ENCODE data around the gene SND1. TPM values are rescaled to one million over a fixed set of nuclear protein-coding genes. Genes with fewer than 3 reads are reported as not detected.

Gene SND1
- total and polyA plus RNA-seq, 4 donors, result 59.4 to 214 (median 84.1) TPM

- no peak for DNase-seq (ENCODE audit: low spot score)
- peaks cover 3 to 20% (median 10%) of the 10 kb centered on the region in 4 donors for H3K36me3 ChIP-seq (ENCODE audit: control insufficient read depth in 4 of 4, insufficient read depth in 3 of 4, low read depth in 1 of 4, low read length in 3 of 4)
- 85% methylated on average over 4 of the region's 4 CpGs for WGBS
Measured at GRCh38 chr7:127683776-127684681, 32.0 kb downstream of the SND1 start.

GRCh38 chr7:127689194-127689772, 37.3 kb downstream of the SND1 start:
- peaks cover 0 to under 1% (median 0%) of the 10 kb centered on the region in 4 donors for H3K4me1 ChIP-seq (ENCODE audit: control insufficient read depth in 4 of 4, insufficient read depth in 4 of 4, low read length in 3 of 4)
- no peaks in the 10 kb centered on the region for H3K27me3 ChIP-seq (ENCODE audit: control insufficient read depth in 4 of 4, insufficient read depth in 4 of 4, low read length in 3 of 4)
- H3K4me3 ChIP-seq (ENCODE audit: low read depth in 1 of 3, low read length in 3 of 3), result no peak overlapping the region
- H3K36me3 ChIP-seq (ENCODE audit: control insufficient read depth in 4 of 4, insufficient read depth in 3 of 4, low read depth in 1 of 4, low read length in 3 of 4), result peaks cover 3 to 37% (median 24%) of the 10 kb centered on the region in 4 donors
- no peak for DNase-seq (ENCODE audit: low spot score)
- H3K9me3 ChIP-seq (ENCODE audit: control insufficient read depth in 4 of 4, low read length in 3 of 4), result no peaks in the 10 kb centered on the region
- no peak overlapping the region for H3K9ac ChIP-seq (ENCODE audit: low read depth in 1 of 2, low read length in 2 of 2)
- 90% methylated on average over 1 of the region's 1 CpG for WGBS
- no peak overlapping the region for H3K27ac ChIP-seq (ENCODE audit: low read depth in 1 of 2, low read length in 2 of 2)
- TF ChIP-seq, protein P1, sequence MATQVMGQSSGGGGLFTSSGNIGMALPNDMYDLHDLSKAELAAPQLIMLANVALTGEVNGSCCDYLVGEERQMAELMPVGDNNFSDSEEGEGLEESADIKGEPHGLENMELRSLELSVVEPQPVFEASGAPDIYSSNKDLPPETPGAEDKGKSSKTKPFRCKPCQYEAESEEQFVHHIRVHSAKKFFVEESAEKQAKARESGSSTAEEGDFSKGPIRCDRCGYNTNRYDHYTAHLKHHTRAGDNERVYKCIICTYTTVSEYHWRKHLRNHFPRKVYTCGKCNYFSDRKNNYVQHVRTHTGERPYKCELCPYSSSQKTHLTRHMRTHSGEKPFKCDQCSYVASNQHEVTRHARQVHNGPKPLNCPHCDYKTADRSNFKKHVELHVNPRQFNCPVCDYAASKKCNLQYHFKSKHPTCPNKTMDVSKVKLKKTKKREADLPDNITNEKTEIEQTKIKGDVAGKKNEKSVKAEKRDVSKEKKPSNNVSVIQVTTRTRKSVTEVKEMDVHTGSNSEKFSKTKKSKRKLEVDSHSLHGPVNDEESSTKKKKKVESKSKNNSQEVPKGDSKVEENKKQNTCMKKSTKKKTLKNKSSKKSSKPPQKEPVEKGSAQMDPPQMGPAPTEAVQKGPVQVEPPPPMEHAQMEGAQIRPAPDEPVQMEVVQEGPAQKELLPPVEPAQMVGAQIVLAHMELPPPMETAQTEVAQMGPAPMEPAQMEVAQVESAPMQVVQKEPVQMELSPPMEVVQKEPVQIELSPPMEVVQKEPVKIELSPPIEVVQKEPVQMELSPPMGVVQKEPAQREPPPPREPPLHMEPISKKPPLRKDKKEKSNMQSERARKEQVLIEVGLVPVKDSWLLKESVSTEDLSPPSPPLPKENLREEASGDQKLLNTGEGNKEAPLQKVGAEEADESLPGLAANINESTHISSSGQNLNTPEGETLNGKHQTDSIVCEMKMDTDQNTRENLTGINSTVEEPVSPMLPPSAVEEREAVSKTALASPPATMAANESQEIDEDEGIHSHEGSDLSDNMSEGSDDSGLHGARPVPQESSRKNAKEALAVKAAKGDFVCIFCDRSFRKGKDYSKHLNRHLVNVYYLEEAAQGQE (IDR thresholded peaks at IDR 0.05), result no peak
- no peak for TF ChIP-seq HNF4G (IDR thresholded peaks at IDR 0.05)
- TF ChIP-seq TAF1 (conservative IDR thresholded peaks at IDR 0.05), result no peak
- no peak for TF ChIP-seq ATF3 (IDR thresholded peaks at IDR 0.05)
- TF ChIP-seq FOXA2 (IDR thresholded peaks at IDR 0.05), result no peak
- TF ChIP-seq FOXA1 (IDR thresholded peaks at IDR 0.05), result no peak
- no peak for TF ChIP-seq GABPA (IDR thresholded peaks at IDR 0.05 in 1 of 2, conservative IDR thresholded peaks at IDR 0.05 in 1 of 2)
- TF ChIP-seq, protein P2, sequence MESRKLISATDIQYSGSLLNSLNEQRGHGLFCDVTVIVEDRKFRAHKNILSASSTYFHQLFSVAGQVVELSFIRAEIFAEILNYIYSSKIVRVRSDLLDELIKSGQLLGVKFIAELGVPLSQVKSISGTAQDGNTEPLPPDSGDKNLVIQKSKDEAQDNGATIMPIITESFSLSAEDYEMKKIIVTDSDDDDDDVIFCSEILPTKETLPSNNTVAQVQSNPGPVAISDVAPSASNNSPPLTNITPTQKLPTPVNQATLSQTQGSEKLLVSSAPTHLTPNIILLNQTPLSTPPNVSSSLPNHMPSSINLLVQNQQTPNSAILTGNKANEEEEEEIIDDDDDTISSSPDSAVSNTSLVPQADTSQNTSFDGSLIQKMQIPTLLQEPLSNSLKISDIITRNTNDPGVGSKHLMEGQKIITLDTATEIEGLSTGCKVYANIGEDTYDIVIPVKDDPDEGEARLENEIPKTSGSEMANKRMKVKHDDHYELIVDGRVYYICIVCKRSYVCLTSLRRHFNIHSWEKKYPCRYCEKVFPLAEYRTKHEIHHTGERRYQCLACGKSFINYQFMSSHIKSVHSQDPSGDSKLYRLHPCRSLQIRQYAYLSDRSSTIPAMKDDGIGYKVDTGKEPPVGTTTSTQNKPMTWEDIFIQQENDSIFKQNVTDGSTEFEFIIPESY (IDR thresholded peaks at IDR 0.05), result no peak
- no peak for TF ChIP-seq MAX (IDR thresholded peaks at IDR 0.05)

More at GRCh38 chr7:127683776-127684681, 32.0 kb downstream of the SND1 start:
- TF ChIP-seq, protein P1 (IDR thresholded peaks at IDR 0.05), result no peak
- TF ChIP-seq, protein P2 (IDR thresholded peaks at IDR 0.05), result no peak
- TF ChIP-seq MAX (IDR thresholded peaks at IDR 0.05) (no peak), NR2F2 (IDR thresholded peaks at IDR 0.05) (no peak)
- H3K9me3 ChIP-seq (ENCODE audit: control insufficient read depth in 4 of 4, low read length in 3 of 4), result no peaks in the 10 kb centered on the region
- H3K4me1 ChIP-seq (ENCODE audit: control insufficient read depth in 4 of 4, insufficient read depth in 4 of 4, low read length in 3 of 4), result peaks cover 2 to 15% (median 4%) of the 10 kb centered on the region in 4 donors
- H3K27ac ChIP-seq (ENCODE audit: low read depth in 1 of 2, low read length in 2 of 2), result no peak overlapping the region
- no peak overlapping the region for H3K4me3 ChIP-seq (ENCODE audit: low read depth in 1 of 3, low read length in 3 of 3)
- H3K9ac ChIP-seq (ENCODE audit: low read depth in 1 of 2, low read length in 2 of 2), result no peak overlapping the region
- no peaks in the 10 kb centered on the region for H3K27me3 ChIP-seq (ENCODE audit: control insufficient read depth in 4 of 4, insufficient read depth in 4 of 4, low read length in 3 of 4)

Measured in liver (tissue), 9 donors.